HG03175 (cell line): ENCODE results near the gene IKZF3.
"Not testable (repeated sequence)": the region's sequence is repeated elsewhere in the genome, so short reads cannot be mapped to it uniquely, and the experiment has no call there.

Experiments
- ATAC-seq: cut with Tn5 transposase; IDR thresholded peaks from one replicate; pipeline ENCODE4 v1.9.1; 2021; ENCODE audit warnings: mild to moderate bottlenecking, moderate library complexity; ENCODE audit not compliant: unreplicated experiment

The IKZF3 gene

GRCh38 chr17:39782481-39782880, 81.6 kb downstream of the IKZF3 start:
- ATAC-seq, result no peak

GRCh38 chr17:39781861-39782213, 82.3 kb downstream of the IKZF3 start:
- no peak for ATAC-seq

GRCh38 chr17:39781031-39781860, 82.9 kb downstream of the IKZF3 start:
- ATAC-seq, result no peak

GRCh38 chr17:39777534-39778365, 86.4 kb downstream of the IKZF3 start:
- peak; percentile 60 for ATAC-seq

- ATAC-seq, result no peak
Measured at GRCh38 chr17:39776252-39776651, 87.9 kb downstream of the IKZF3 start.

- ATAC-seq, result no peak
Measured at GRCh38 chr17:39775031-39775430, 89.1 kb downstream of the IKZF3 start.

GRCh38 chr17:39774047-39774446, 90.1 kb downstream of the IKZF3 start:
- no peak for ATAC-seq

- no peak for ATAC-seq
Measured at GRCh38 chr17:39772987-39773934, 90.9 kb downstream of the IKZF3 start.

- ATAC-seq, result no peak
Measured at GRCh38 chr17:39772415-39772814, 91.7 kb downstream of the IKZF3 start.

GRCh38 chr17:39769974-39770587, 94.0 kb downstream of the IKZF3 start:
- ATAC-seq, result peak; percentile 54

- no peak for ATAC-seq
Measured at GRCh38 chr17:39767147-39767546, 97.0 kb downstream of the IKZF3 start.

GRCh38 chr17:39765766-39766165, 98.3 kb downstream of the IKZF3 start:
- no peak for ATAC-seq

GRCh38 chr17:39765175-39765574, 98.9 kb downstream of the IKZF3 start:
- ATAC-seq, result no peak

GRCh38 chr17:39764171-39764570, 99.9 kb downstream of the IKZF3 start:
- not testable (repeated sequence) for ATAC-seq

GRCh38 chr17:39763051-39763820, 100.9 kb downstream of the IKZF3 start:
- ATAC-seq, result no peak

GRCh38 chr17:39761861-39762496, 102.1 kb downstream of the IKZF3 start:
- ATAC-seq, result no peak

GRCh38 chr17:39759204-39759603, 104.9 kb downstream of the IKZF3 start:
- ATAC-seq, result no peak

GRCh38 chr17:39757931-39758873, 105.9 kb downstream of the IKZF3 start:
- ATAC-seq, result no peak
